ENCODE measurements around the gene TRIM39.
"Not testable (repeated sequence)": the region's sequence is repeated elsewhere in the genome, so short reads cannot be mapped to it uniquely, and the experiment has no call there.

The TRIM39 gene

GRCh38 chr6:30363459-30363858 lies 36.7 kb downstream of the TRIM39 start:
- Histone ChIP-seq H3K36me3 (ENCODE audit: control insufficient read depth in 1 of 2, insufficient read depth in 2 of 2, low read length in 2 of 2) (no peaks in the 10 kb centered on the region), H4K8ac (ENCODE audit: low read depth, low read length) (no peak overlapping the region), H3K79me2 (ENCODE audit: control insufficient read depth, insufficient read depth, low read length, poor library complexity) (no peaks in the 10 kb centered on the region), H3K9ac (ENCODE audit: low read length) (no peak overlapping the region), H3K4ac (ENCODE audit: low read depth, low read length) (no peak overlapping the region), H3K4me3 (ENCODE audit: low read depth, low read length) (no peak overlapping the region), H3K14ac (ENCODE audit: low read length) (no peak overlapping the region), H3K4me1 (ENCODE audit: control insufficient read depth in 1 of 2, insufficient read depth in 2 of 2, low read length in 2 of 2) (no peaks in the 10 kb centered on the region), H3K79me1 (ENCODE audit: low read length) (no peaks in the 10 kb centered on the region), H2BK5ac (ENCODE audit: low read depth, low read length, poor library complexity) (no peak overlapping the region), H2BK12ac (ENCODE audit: low read length) (no peak overlapping the region), H3K4me2 (ENCODE audit: low read length) (no peak overlapping the region), H3K18ac (ENCODE audit: low read length) (no peak overlapping the region), H2BK120ac (ENCODE audit: insufficient read depth, low read length, poor library complexity) (no peak overlapping the region), H3K23ac (ENCODE audit: low read length) (no peak overlapping the region), H3K27ac (ENCODE audit: low read depth, low read length) (no peak overlapping the region), H4K12ac (ENCODE audit: low read depth, low read length) (no peak overlapping the region), H3K9me3 (ENCODE audit: insufficient read depth, low read depth, low read length) (no peaks in the 10 kb centered on the region), H2AK5ac (ENCODE audit: low read length) (no peak overlapping the region), H2AFZ (ENCODE audit: insufficient read depth, low read length, poor library complexity) (no peak overlapping the region), H4K91ac (ENCODE audit: low read depth, low read length) (no peak overlapping the region), H3K27me3 (ENCODE audit: insufficient read depth, low read length) (no peaks in the 10 kb centered on the region)
- no CpG with 5 or more reads among the region's 2 CpGs for WGBS (ENCODE audit: extremely low coverage, insufficient coverage, insufficient read length)
- DNase-seq, result no peak

DNA sequence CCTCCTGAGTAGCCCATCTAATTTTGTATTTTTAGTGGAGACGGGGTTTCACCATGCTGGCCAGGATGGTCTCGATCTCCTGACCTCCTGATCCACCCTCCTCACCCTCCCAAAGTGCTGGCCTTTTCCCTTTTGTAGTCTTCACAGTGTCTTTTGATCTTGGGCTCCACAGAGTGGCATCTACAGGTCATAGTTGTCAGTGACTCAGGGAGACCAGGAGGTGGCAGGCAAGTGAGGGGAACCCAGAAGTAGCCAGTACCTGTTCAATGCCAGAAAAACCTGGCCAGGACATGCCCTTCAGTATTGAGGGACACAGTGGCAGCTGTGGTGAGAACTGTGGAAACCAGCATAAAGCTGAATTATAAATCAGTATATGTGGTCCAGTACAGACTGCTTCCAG lies 37.9 kb downstream of the TRIM39 start:
- H3K14ac ChIP-seq (ENCODE audit: low read length), result no peak overlapping the region
- no peak overlapping the region for H3K4me3 ChIP-seq (ENCODE audit: low read depth, low read length)
- H3K4me1 ChIP-seq (ENCODE audit: control insufficient read depth in 1 of 2, insufficient read depth in 2 of 2, low read length in 2 of 2), result no peaks in the 10 kb centered on the region
- H3K4me2 ChIP-seq (ENCODE audit: low read length), result no peak overlapping the region
- no peak overlapping the region for H3K23ac ChIP-seq (ENCODE audit: low read length)
- no peak overlapping the region for H2BK120ac ChIP-seq (ENCODE audit: insufficient read depth, low read length, poor library complexity)
- no peaks in the 10 kb centered on the region for H3K36me3 ChIP-seq (ENCODE audit: control insufficient read depth in 1 of 2, insufficient read depth in 2 of 2, low read length in 2 of 2)
- H3K9me3 ChIP-seq (ENCODE audit: insufficient read depth, low read depth, low read length), result no peaks in the 10 kb centered on the region
- H3K4ac ChIP-seq (ENCODE audit: low read depth, low read length), result no peak overlapping the region
- no peak overlapping the region for H3K27ac ChIP-seq (ENCODE audit: low read depth, low read length)
- no peak overlapping the region for H2BK12ac ChIP-seq (ENCODE audit: low read length)
- no peak for DNase-seq
- no peak overlapping the region for H3K18ac ChIP-seq (ENCODE audit: low read length)
- no peak overlapping the region for H2BK5ac ChIP-seq (ENCODE audit: low read depth, low read length, poor library complexity)
- H3K79me1 ChIP-seq (ENCODE audit: low read length), result no peaks in the 10 kb centered on the region
- H4K12ac ChIP-seq (ENCODE audit: low read depth, low read length), result no peak overlapping the region
- no peak overlapping the region for H4K91ac ChIP-seq (ENCODE audit: low read depth, low read length)
- no peak overlapping the region for H2AK5ac ChIP-seq (ENCODE audit: low read length)
- H3K27me3 ChIP-seq (ENCODE audit: insufficient read depth, low read length), result no peaks in the 10 kb centered on the region
- H3K79me2 ChIP-seq (ENCODE audit: control insufficient read depth, insufficient read depth, low read length, poor library complexity), result no peaks in the 10 kb centered on the region
- H3K9ac ChIP-seq (ENCODE audit: low read length), result no peak overlapping the region
- H4K8ac ChIP-seq (ENCODE audit: low read depth, low read length), result no peak overlapping the region
- no CpG with 5 or more reads among the region's 2 CpGs for WGBS (ENCODE audit: extremely low coverage, insufficient coverage, insufficient read length)
- H2AFZ ChIP-seq (ENCODE audit: insufficient read depth, low read length, poor library complexity), result no peak overlapping the region

DNA sequence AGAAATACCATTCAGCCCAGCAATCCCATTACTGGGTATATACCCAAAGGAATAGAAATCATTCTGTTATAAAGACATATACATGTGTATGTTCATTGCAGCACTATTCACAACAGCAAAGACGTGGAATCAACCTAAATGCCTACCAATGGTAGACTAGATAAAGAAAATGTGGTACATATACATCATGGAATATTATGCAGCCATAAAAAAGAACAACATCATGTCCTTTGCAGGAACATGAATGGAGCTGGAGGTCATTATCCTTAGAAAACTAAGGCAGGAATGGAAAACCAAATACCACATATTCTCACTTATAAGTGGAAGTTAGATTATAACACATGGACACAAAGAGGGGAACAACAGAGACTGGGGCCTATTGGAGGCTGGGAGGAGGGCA lies 42.6 kb downstream of the TRIM39 start:
- not testable (repeated sequence) for H3K23ac ChIP-seq (ENCODE audit: low read length); H3K4me3 ChIP-seq (ENCODE audit: low read depth, low read length); H3K14ac ChIP-seq (ENCODE audit: low read length); H3K4me1 ChIP-seq (ENCODE audit: control insufficient read depth in 1 of 2, insufficient read depth in 2 of 2, low read length in 2 of 2); H4K12ac ChIP-seq (ENCODE audit: low read depth, low read length); H3K18ac ChIP-seq (ENCODE audit: low read length); H3K4me2 ChIP-seq (ENCODE audit: low read length); H4K8ac ChIP-seq (ENCODE audit: low read depth, low read length); DNase-seq; H3K4ac ChIP-seq (ENCODE audit: low read depth, low read length); H3K79me2 ChIP-seq (ENCODE audit: control insufficient read depth, insufficient read depth, low read length, poor library complexity); H3K79me1 ChIP-seq (ENCODE audit: low read length); H3K27ac ChIP-seq (ENCODE audit: low read depth, low read length); H2BK12ac ChIP-seq (ENCODE audit: low read length); H3K36me3 ChIP-seq (ENCODE audit: control insufficient read depth in 1 of 2, insufficient read depth in 2 of 2, low read length in 2 of 2); H3K27me3 ChIP-seq (ENCODE audit: insufficient read depth, low read length); H2BK5ac ChIP-seq (ENCODE audit: low read depth, low read length, poor library complexity); H2BK120ac ChIP-seq (ENCODE audit: insufficient read depth, low read length, poor library complexity); H4K91ac ChIP-seq (ENCODE audit: low read depth, low read length); H3K9me3 ChIP-seq (ENCODE audit: insufficient read depth, low read depth, low read length); H2AFZ ChIP-seq (ENCODE audit: insufficient read depth, low read length, poor library complexity); H2AK5ac ChIP-seq (ENCODE audit: low read length); H3K9ac ChIP-seq (ENCODE audit: low read length)
- no CpG with 5 or more reads among the region's 1 CpG for WGBS (ENCODE audit: extremely low coverage, insufficient coverage, insufficient read length)

- H4K91ac ChIP-seq (ENCODE audit: low read depth, low read length), result no peak overlapping the region
- H4K8ac ChIP-seq (ENCODE audit: low read depth, low read length), result no peak overlapping the region
- H3K27ac ChIP-seq (ENCODE audit: low read depth, low read length), result no peak overlapping the region
- no peak overlapping the region for H2AFZ ChIP-seq (ENCODE audit: insufficient read depth, low read length, poor library complexity)
- H3K4ac ChIP-seq (ENCODE audit: low read depth, low read length), result no peak overlapping the region
- no peak overlapping the region for H3K14ac ChIP-seq (ENCODE audit: low read length)
- no peak overlapping the region for H3K9ac ChIP-seq (ENCODE audit: low read length)
- H3K23ac ChIP-seq (ENCODE audit: low read length), result no peak overlapping the region
- no CpG with 5 or more reads among the region's 1 CpG for WGBS (ENCODE audit: extremely low coverage, insufficient coverage, insufficient read length)
- H3K4me1 ChIP-seq (ENCODE audit: control insufficient read depth in 1 of 2, insufficient read depth in 2 of 2, low read length in 2 of 2), result no peaks in the 10 kb centered on the region
- H2BK120ac ChIP-seq (ENCODE audit: insufficient read depth, low read length, poor library complexity), result no peak overlapping the region
- H3K9me3 ChIP-seq (ENCODE audit: insufficient read depth, low read depth, low read length), result no peaks in the 10 kb centered on the region
- peak in 1 of 2 donors; percentile 61 for DNase-seq
- no peak overlapping the region for H3K4me3 ChIP-seq (ENCODE audit: low read depth, low read length)
- no peak overlapping the region for H3K18ac ChIP-seq (ENCODE audit: low read length)
- H3K79me2 ChIP-seq (ENCODE audit: control insufficient read depth, insufficient read depth, low read length, poor library complexity), result no peaks in the 10 kb centered on the region
- H4K12ac ChIP-seq (ENCODE audit: low read depth, low read length), result no peak overlapping the region
- H2AK5ac ChIP-seq (ENCODE audit: low read length), result no peak overlapping the region
- H3K79me1 ChIP-seq (ENCODE audit: low read length), result no peaks in the 10 kb centered on the region
- H2BK5ac ChIP-seq (ENCODE audit: low read depth, low read length, poor library complexity), result no peak overlapping the region
- no peaks in the 10 kb centered on the region for H3K36me3 ChIP-seq (ENCODE audit: control insufficient read depth in 1 of 2, insufficient read depth in 2 of 2, low read length in 2 of 2)
- H3K27me3 ChIP-seq (ENCODE audit: insufficient read depth, low read length), result no peaks in the 10 kb centered on the region
- no peak overlapping the region for H2BK12ac ChIP-seq (ENCODE audit: low read length)
- no peak overlapping the region for H3K4me2 ChIP-seq (ENCODE audit: low read length)
These were observed 51.7 kb downstream of the TRIM39 start for GRCh38 chr6:30378290-30378937.
